HL-60 (cell line): ENCODE data around the gene DBNDD2.

Experiments used
- DNase-seq, 2 experiments: peaks; one replicate each; pipeline ENCODE4 v3.0.0-alpha.2; 2010 to 2020; ENCODE audit warnings: low read depth in 1 of 2, low spot score in 1 of 2
- H3K27ac ChIP-seq: fragments of 250-450 bp; sonication (Bioruptor Pico); replicated peaks from 2 replicates; pipeline ENCODE4 v1.5.1; 2020; ENCODE audit warnings: mild to moderate bottlenecking, moderate library complexity
- H3K27me3 ChIP-seq: fragments of 250-450 bp; sonication (Bioruptor Pico); 2 replicates; pipeline ENCODE4 v1.5.1; 2021; ENCODE audit warnings: mild to moderate bottlenecking, moderate library complexity; ENCODE audit not compliant: insufficient read depth, poor library complexity, severe bottlenecking
- H3K4me3 ChIP-seq: replicated peaks from 2 replicates; pipeline ENCODE4 v1.5.1; 2011; ENCODE audit warnings: mild to moderate bottlenecking, control low read depth, low read length; ENCODE audit not compliant: insufficient read depth
- CTCF ChIP-seq: IDR thresholded peaks from one replicate; pipeline ENCODE4 v1.5.1; 2011; ENCODE audit warnings: low read length, control low read depth, inconsistent platforms; ENCODE audit not compliant: insufficient read depth
- GABPA ChIP-seq: IDR thresholded peaks from 2 replicates; pipeline ENCODE4 v1.6.1; 2012; ENCODE audit warnings: low read depth
- POLR2AphosphoS5 ChIP-seq: IDR thresholded peaks from 2 replicates; pipeline ENCODE4 v1.6.1; 2012; ENCODE audit warnings: low read depth
- REST ChIP-seq: IDR thresholded peaks from 2 replicates; pipeline ENCODE4 v1.6.1; 2012; ENCODE audit warnings: low read depth; ENCODE audit not compliant: insufficient replicate concordance
- SPI1 ChIP-seq: IDR thresholded peaks from 2 replicates; pipeline ENCODE4 v1.6.1; 2012; ENCODE audit warnings: low read depth, mild to moderate bottlenecking, borderline replicate concordance

The DBNDD2 gene

GRCh38 chr20:45378191-45378590 lies 29.9 kb upstream of the DBNDD2 start, which contains the start of gene TP53TG5:
TP53TG5 (minus strand) TSS chr20:45378325; CDS start chr20:45378236, 89 bp downstream.
- no peak within 1 kb of the TSS for H3K27ac ChIP-seq
- DNase-seq, result no peak

GRCh38 chr20:45387274-45387673 lies 20.8 kb upstream of the DBNDD2 start:
- Histone ChIP-seq H3K27me3 (no peaks in the 10 kb centered on the region), H3K4me3 (no peak overlapping the region), H3K27ac (no peak overlapping the region)
- TF ChIP-seq CTCF (no peak), POLR2AphosphoS5 (no peak), GABPA (no peak), SPI1 (no peak), REST (no peak)
- no peak for DNase-seq

More at GRCh38 chr20:45378191-45378590, 29.9 kb upstream of the DBNDD2 start, which contains the start of gene TP53TG5:
- no peak for TF ChIP-seq GABPA
- TF ChIP-seq SPI1, result peak; percentile 41; the same call in 1 of the 2 replicates
- Histone ChIP-seq H3K4me3 (no peak within 1 kb of the TSS), H3K27me3 (no peaks in the 10 kb centered on the region)

GRCh38 chr20:45390931-45391330 lies 17.2 kb upstream of the DBNDD2 start:
- no peak for TF ChIP-seq REST
- no peak for TF ChIP-seq GABPA
- TF ChIP-seq CTCF, result no peak
- TF ChIP-seq POLR2AphosphoS5, result no peak
- TF ChIP-seq SPI1, result no peak
- no peak for DNase-seq
- Histone ChIP-seq H3K27me3 (no peaks in the 10 kb centered on the region), H3K27ac (no peak overlapping the region), H3K4me3 (no peak overlapping the region)

GRCh38 chr20:45391559-45391958 lies 16.5 kb upstream of the DBNDD2 start:
- DNase-seq, result no peak
- Histone ChIP-seq H3K27ac (no peak overlapping the region), H3K4me3 (no peak overlapping the region), H3K27me3 (no peaks in the 10 kb centered on the region)
- no peak for TF ChIP-seq CTCF
- no peak for TF ChIP-seq POLR2AphosphoS5
- no peak for TF ChIP-seq SPI1
- no peak for TF ChIP-seq REST
- TF ChIP-seq GABPA, result no peak
